H1 (cell line): ENCODE measurements around the gene HACD3. TPM values are rescaled to one million over a fixed set of nuclear protein-coding genes. Genes with fewer than 3 reads are reported as not detected.

ENCODE experiments used
- CTCF ChIA-PET: fragments of 300-600 bp; sonication (Branson Sonifier 250); formaldehyde crosslinking; loops from one replicate; lab custom pipeline; 2021; ENCODE audit not compliant: partially characterized antibody; lab: Charles Lee
- POLR2A ChIA-PET: fragments of 300-600 bp; sonication (Branson Sonifier 250); formaldehyde crosslinking; loops from one replicate; lab custom pipeline; 2021; ENCODE audit warnings: inconsistent platforms; ENCODE audit not compliant: partially characterized antibody; lab: Charles Lee
- DNase-seq, 2 experiments: peaks; one replicate each; pipeline versions ENCODE4 v3.0.0 to v3.0.0-alpha.2; 2010 to 2022; ENCODE audit warnings: low spot score in 2 of 2, low read depth in 1 of 2, mixed read lengths in 1 of 2
- FAIRE-seq: peaks from 2 replicates; lab custom pipeline; 2011; peaks lifted over from hg19 to GRCh38; lab: Jason Lieb, UNC
- H2AFZ ChIP-seq: 2 replicates; pipeline ENCODE4 v1.8.1; 2012; ENCODE audit warnings: low read length, inconsistent platforms
- H2AK5ac ChIP-seq: 2 replicates; pipeline ENCODE4 v1.6.1; 2013; ENCODE audit warnings: low read depth, low read length
- H2BK120ac ChIP-seq: replicated peaks from 2 replicates; pipeline ENCODE3; 2013; ENCODE audit warnings: low read depth, low read length, inconsistent platforms
- H2BK12ac ChIP-seq: 2 replicates; pipeline ENCODE4 v1.6.1; 2013; ENCODE audit warnings: low read depth, low read length
- H2BK15ac ChIP-seq: 2 replicates; pipeline ENCODE4 v1.6.1; 2013; ENCODE audit warnings: low read length
- H2BK20ac ChIP-seq: 2 replicates; pipeline ENCODE4 v1.6.1; 2013; ENCODE audit warnings: low read length
- H2BK5ac ChIP-seq: 2 replicates; pipeline ENCODE4 v1.6.1; 2013; ENCODE audit warnings: low read depth, low read length
- H3K14ac ChIP-seq: 2 replicates; pipeline ENCODE4 v1.6.1; 2013; ENCODE audit warnings: inconsistent platforms; ENCODE audit not compliant: insufficient read length
- H3K18ac ChIP-seq: 2 replicates; pipeline ENCODE4 v1.6.1; 2013; ENCODE audit warnings: low read length; ENCODE audit errors: extremely low read depth
- H3K23ac ChIP-seq: 2 replicates; pipeline ENCODE4 v1.6.1; 2013; ENCODE audit warnings: inconsistent platforms; ENCODE audit not compliant: insufficient read length
- H3K23me2 ChIP-seq: 2 replicates; pipeline ENCODE4 v1.6.1; 2013; ENCODE audit warnings: low read depth, low read length
- H3K27ac ChIP-seq: 2 replicates; pipeline ENCODE4 v1.6.1; 2011; ENCODE audit warnings: low read depth, low read length, inconsistent platforms
- H3K27me3 ChIP-seq, 4 experiments: replicated peaks in 1 of 4; 1 replicate in 1 of 4; 2 replicates in 3 of 4; pipeline versions ENCODE4 v1.6.1 to v1.8.1; 2011 to 2013; ENCODE audit warnings: low read length in 3 of 4, mild to moderate bottlenecking in 3 of 4, inconsistent platforms in 2 of 4, mixed read lengths in 2 of 4, moderate library complexity in 1 of 4; ENCODE audit not compliant: control insufficient read depth in 3 of 4, insufficient read depth in 3 of 4; ENCODE audit errors: extremely low read depth in 1 of 4
- H3K36me3 ChIP-seq, 4 experiments: 2 replicates each; pipeline versions ENCODE4 v1.6.1 to v1.8.1; 2011 to 2013; ENCODE audit warnings: mild to moderate bottlenecking in 4 of 4, low read length in 3 of 4, moderate library complexity in 2 of 4, control low read depth in 1 of 4, inconsistent platforms in 1 of 4; ENCODE audit not compliant: insufficient read depth in 4 of 4, control insufficient read depth in 2 of 4
- H3K4ac ChIP-seq: replicated peaks from 2 replicates; pipeline ENCODE3; 2013; ENCODE audit warnings: low read length, low read depth, mixed read lengths, inconsistent platforms; ENCODE audit not compliant: insufficient read length
- H3K4me1 ChIP-seq, 4 experiments: replicated peaks in 1 of 4; 1 replicate in 1 of 4; 2 replicates in 3 of 4; pipeline versions ENCODE4 v1.6.1 to v1.8.1; 2011 to 2013; ENCODE audit warnings: low read length in 3 of 4, inconsistent platforms in 2 of 4, mixed read lengths in 1 of 4; ENCODE audit not compliant: insufficient read depth in 4 of 4, control insufficient read depth in 3 of 4
- H3K4me2 ChIP-seq, 2 experiments: 2 replicates each; pipeline versions ENCODE4 v1.6.1 to v1.8.1; 2011 to 2013; ENCODE audit warnings: low read depth in 2 of 2, low read length in 2 of 2, control low read depth in 1 of 2, inconsistent platforms in 1 of 2, mild to moderate bottlenecking in 1 of 2; ENCODE audit not compliant: insufficient read depth in 1 of 2
- H3K4me3 ChIP-seq, 4 experiments: fragments of 200-600, 300-600 bp in 1 of 4; sonication (generic), shearing (Covaris generic), sonication (Bioruptor Twin) in 1 of 4; 2 replicates each; pipeline versions ENCODE4 v1.5.1 to v1.8.1; 2011 to 2016; ENCODE audit warnings: low read length in 4 of 4, low read depth in 3 of 4, control low read depth in 2 of 4, inconsistent platforms in 2 of 4, mild to moderate bottlenecking in 2 of 4, mixed read lengths in 1 of 4, moderate library complexity in 1 of 4; ENCODE audit not compliant: insufficient read depth in 2 of 4; ENCODE audit errors: extremely low read depth in 1 of 4
- H3K56ac ChIP-seq: replicated peaks from 2 replicates; pipeline ENCODE3; 2013; ENCODE audit warnings: low read depth, mild to moderate bottlenecking, mixed read lengths, low read length, inconsistent platforms; ENCODE audit not compliant: insufficient read length
- H3K79me1 ChIP-seq: 2 replicates; pipeline ENCODE4 v1.6.1; 2013; ENCODE audit warnings: low read depth, low read length, control low read depth
- H3K79me2 ChIP-seq, 2 experiments: 2 replicates each; pipeline versions ENCODE4 v1.6.1 to v1.8.1; 2012 to 2013; ENCODE audit warnings: low read length in 2 of 2, mild to moderate bottlenecking in 2 of 2, inconsistent platforms in 1 of 2; ENCODE audit not compliant: insufficient read depth in 2 of 2, control insufficient read depth in 1 of 2
- H3K9ac ChIP-seq, 4 experiments: replicated peaks in 1 of 4; 1 replicate in 1 of 4; 2 replicates in 3 of 4; pipeline versions ENCODE4 v1.6.1 to v1.8.1; 2011 to 2013; ENCODE audit warnings: low read depth in 3 of 4, low read length in 3 of 4, control low read depth in 2 of 4, mild to moderate bottlenecking in 2 of 4, moderate library complexity in 2 of 4, inconsistent platforms in 1 of 4; ENCODE audit errors: extremely low read depth in 1 of 4
- H3K9me3 ChIP-seq, 2 experiments: 2 replicates each; pipeline versions ENCODE4 v1.6.1 to v1.8.1; 2012 to 2013; ENCODE audit warnings: mild to moderate bottlenecking in 2 of 2, moderate library complexity in 2 of 2, control low read depth in 1 of 2, inconsistent platforms in 1 of 2, low read depth in 1 of 2, low read length in 1 of 2, mixed read lengths in 1 of 2; ENCODE audit not compliant: insufficient read depth in 2 of 2
- H4K20me1 ChIP-seq, 2 experiments: replicated peaks in 1 of 2; 2 replicates each; pipeline versions ENCODE3 to v1.8.1; 2011 to 2013; ENCODE audit warnings: inconsistent platforms in 2 of 2, low read length in 2 of 2, mild to moderate bottlenecking in 1 of 2; ENCODE audit not compliant: insufficient read depth in 2 of 2, control insufficient read depth in 1 of 2
- H4K5ac ChIP-seq: 2 replicates; pipeline ENCODE4 v1.6.1; 2013; ENCODE audit warnings: low read length, low read depth, mixed read lengths, inconsistent platforms; ENCODE audit not compliant: insufficient read length
- H4K8ac ChIP-seq: 2 replicates; pipeline ENCODE4 v1.8.0; 2013; ENCODE audit warnings: mild to moderate bottlenecking, moderate library complexity, low read length, inconsistent platforms; ENCODE audit not compliant: insufficient read depth; ENCODE audit errors: extremely low read depth
- H4K91ac ChIP-seq: replicated peaks from 2 replicates; pipeline ENCODE3; 2013; ENCODE audit warnings: low read length, mixed read lengths, inconsistent platforms; ENCODE audit not compliant: insufficient read length
- CEBPB ChIP-seq: IDR thresholded peaks from 2 replicates; pipeline ENCODE4 v1.6.1; 2012; ENCODE audit warnings: low read depth, low read length
- JUND ChIP-seq: IDR thresholded peaks from 2 replicates; pipeline ENCODE4 v1.6.1; 2011; ENCODE audit warnings: mild to moderate bottlenecking, improper control_type of control experiment, low read length
- KDM5A ChIP-seq: fragments of 200-600 bp; IDR thresholded peaks from 2 replicates; pipeline ENCODE4 v1.7.1; 2012; ENCODE audit warnings: mild to moderate bottlenecking, low read length, inconsistent platforms, mixed read lengths
- POLR2A ChIP-seq, 2 experiments: IDR thresholded peaks; 1 replicate in 1 of 2; 2 replicates in 1 of 2; pipeline ENCODE4 v1.6.1; 2011; ENCODE audit warnings: low read depth in 2 of 2, low read length in 2 of 2, mild to moderate bottlenecking in 2 of 2; ENCODE audit errors: control extremely low read depth in 1 of 2
- TAF7 ChIP-seq: optimal IDR thresholded peaks from 2 replicates; pipeline ENCODE3; 2011; ENCODE audit warnings: low read depth, mild to moderate bottlenecking, inconsistent platforms, low read length, moderate library complexity, borderline replicate concordance
- WGBS, 2 experiments: shearing (Covaris generic) in 1 of 2; methylation state at CpG; one replicate each; pipeline versions ENCODE4 v1.1.6 to v1.1.7; 2013 to 2015; ENCODE audit warnings: low lambda C conversion rate in 2 of 2, mixed read lengths in 2 of 2, inconsistent platforms in 1 of 2, low coverage in 1 of 2, missing lambda C conversion rate in 1 of 2; ENCODE audit not compliant: insufficient replicate concordance in 2 of 2, insufficient coverage in 1 of 2, insufficient read length in 1 of 2; ENCODE audit errors: extremely low coverage in 1 of 2, missing lambda C conversion rate in 1 of 2; 5-methylcytosine and 5-hydroxymethylcytosine counted together
- polyA plus RNA-seq, 7 experiments: library from polyadenylated mRNA; depleted of rRNA in 3 of 7; stranded (reverse) in 5 of 7; unstranded in 2 of 7; fragments of >200 nt in 5 of 7; fragments of 200-250 nt in 2 of 7; gene quantifications; 1 replicate in 5 of 7; 2 replicates in 1 of 7; 4 replicates in 1 of 7; pipeline versions ENCODE4 v1.2.1 to v1.2.3, GENCODE V29; 2011 to 2013; ENCODE audit warnings: missing spikeins in 2 of 7, mixed read lengths in 2 of 7
- total RNA-seq: library from RNA; stranded (reverse); fragmentation: NEBNext Ultra II Directional; extraction: Animal tissue kit (Norgen Biotek cat#: 25700); gene quantifications from 2 replicates; pipeline ENCODE4 v1.2.1, GENCODE V29; 2021

HACD3 gene
- total and polyA plus RNA-seq, 2 of the 8 experiments (the other 6 are each of a cell fraction or from before 2014, with no cell fraction given): 78.8 to 120 TPM

DNA sequence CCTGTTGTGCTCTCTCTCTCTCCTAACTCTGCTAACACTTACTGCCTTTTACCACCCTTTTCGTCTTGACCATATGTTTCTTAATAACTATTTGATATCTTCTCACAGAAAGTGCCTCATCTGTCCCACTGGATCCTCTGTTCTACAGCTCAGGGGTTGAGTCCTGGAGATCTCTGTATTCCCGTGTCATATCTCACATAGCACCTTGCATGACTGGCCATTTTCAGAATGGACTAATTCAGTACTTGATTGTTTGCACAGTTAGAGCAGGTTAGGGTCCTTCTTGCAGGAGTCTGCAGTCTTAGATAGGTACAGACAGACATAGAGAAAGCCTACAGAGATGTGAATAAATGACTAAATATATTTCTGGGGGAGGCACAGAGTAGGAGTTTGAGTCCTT is 20.9 kb downstream of the HACD3 start:
- Histone ChIP-seq H3K4me1 (peaks cover 0 to 2% (median 0%) of the 10 kb centered on the region in 4 experiments; a peak in 1 of 7 replicates), H3K9me3 (no peaks in the 10 kb centered on the region), H3K27ac (no peak overlapping the region), H3K9ac (no peak overlapping the region), H4K20me1 (peaks cover 17 to 19% of the 10 kb centered on the region in 2 experiments), H2BK12ac (no peak overlapping the region; the same call in 1 of the 2 replicates), H2BK15ac (no peak overlapping the region), H3K56ac (no peak overlapping the region), H4K91ac (no peak overlapping the region), H2AK5ac (no peak overlapping the region), H2AFZ (no peak overlapping the region), H3K27me3 (no peaks in the 10 kb centered on the region), H3K4ac (no peak overlapping the region), H3K79me1 (peaks cover 6% of the 10 kb centered on the region), H3K18ac (no peak overlapping the region), H3K79me2 (peaks cover 6 to 60% of the 10 kb centered on the region in 2 experiments), H4K5ac (no peak overlapping the region), H3K14ac (no peak overlapping the region), H3K23me2 (no peaks in the 10 kb centered on the region), H2BK20ac (no peak overlapping the region), H4K8ac (no peak overlapping the region), H3K4me3 (no peak overlapping the region), H3K23ac (no peak overlapping the region), H3K4me2 (peak overlapping the region in 1 of 2 experiments; percentile 17; a peak in 1 of 4 replicates), H2BK5ac (no peak overlapping the region), H3K36me3 (peaks cover 4 to 23% (median 12%) of the 10 kb centered on the region in 4 experiments; a peak in 7 of 8 replicates), H2BK120ac (no peak overlapping the region)
- POLR2A ChIA-PET: no interaction called here
- no peak for DNase-seq
- FAIRE-seq: no peak
- CTCF ChIA-PET: interaction anchor here (0.6 to 2.2 kb wide), 3 partner anchors 12 to 55 kb away, joined by 3 to 7 read pairs (median 3); no protein-coding TSS in a partner anchor
- 86% methylated on average over 2 of the region's 2 CpGs; no CpG with 5 or more reads in 1 of the 2 experiments for WGBS, 2 experiments
- TF ChIP-seq CEBPB: no peak
- TF ChIP-seq TAF7: no peak
- no peak for TF ChIP-seq POLR2A (IDR thresholded peaks at IDR 0.05; ENCODE audit: control extremely low read depth in 1 of 2, low read depth in 2 of 2, low read length in 2 of 2)
- TF ChIP-seq KDM5A: no peak
- no peak for TF ChIP-seq JUND
